Activated B cell treated with CpG ODN at 0.5 μM for 24 hours (primary cell): Measurements from ENCODE around the gene SH3BP5. TPM values are rescaled to one million over a fixed set of nuclear protein-coding genes. Genes with fewer than 3 reads are reported as not detected.

Experiments used
- ATAC-seq: fragments of 200-7000 bp; cut with Tn5 transposase; one replicate; pipeline ENCODE4 v1.10.0; 2021; ENCODE audit warnings: low read depth, mild to moderate bottlenecking, moderate library complexity
- CTCF ChIA-PET: fragments of 350-600 bp; sonication (Branson Sonifier 250); formaldehyde crosslinking; loops from one replicate; lab custom pipeline; 2021; ENCODE audit warnings: antibody characterized with exemption; lab: Charles Lee
- POLR2A ChIA-PET: fragments of 350-600 bp; sonication (Branson Sonifier 250); formaldehyde crosslinking; loops from one replicate; lab custom pipeline; 2021; ENCODE audit warnings: antibody characterized with exemption; lab: Charles Lee
- DNase-seq: peaks from one replicate; pipeline ENCODE4 v3.0.0; 2022
- H3K27ac Mint-ChIP-seq: one replicate; pipeline ENCODE4 v1.8.0; 2020; ENCODE audit warnings: mixed read lengths
- H3K27me3 Mint-ChIP-seq: one replicate; pipeline ENCODE4 v1.8.0; 2021; ENCODE audit warnings: mixed read lengths
- H3K36me3 Mint-ChIP-seq: one replicate; pipeline ENCODE4 v1.8.0; 2021; ENCODE audit warnings: low read depth, mixed read lengths
- H3K4me1 Mint-ChIP-seq: one replicate; pipeline ENCODE4 v1.8.0; 2021; ENCODE audit warnings: mixed read lengths
- H3K4me3 Mint-ChIP-seq: one replicate; pipeline ENCODE4 v1.8.0; 2020; ENCODE audit warnings: mild to moderate bottlenecking, mixed read lengths
- H3K9me3 Mint-ChIP-seq: one replicate; pipeline ENCODE4 v1.8.0; 2020; ENCODE audit warnings: mixed read lengths
- intact Hi-C: fragments of 100-400 bp; cut with micrococcal nuclease; formaldehyde crosslinking; loops from one replicate; pipeline ENCODE4 v1.15.1; 2024
- total RNA-seq: library from RNA; stranded (reverse); gene quantifications from 2 replicates; pipeline ENCODE4 v1.2.3, GENCODE V29; 2022
- TF ChIP-seq, protein P1 (sequence below): fragments of 200-600 bp; IDR thresholded peaks from one replicate; pipeline ENCODE4 v1.8.0; 2022; ENCODE audit warnings: antibody characterized with exemption, mild to moderate bottlenecking

The SH3BP5 gene
- total RNA-seq, 1 donor from 2014 or later, result 66.0 TPM

- peak overlapping the region; percentile 84 for H3K27ac Mint-ChIP-seq
- H3K9me3 Mint-ChIP-seq, result no peaks in the 10 kb centered on the region
- ChIA-PET CTCF (interaction anchor here (1.0 kb wide), 1 partner anchor 35 kb away, joined by 3 read pairs; no protein-coding TSS in a partner anchor), POLR2A (interaction anchor here (1.9 kb wide), 1 partner anchor 28 kb away, joined by 7 read pairs; the partner anchor contains the start of gene SH3BP5)
- peaks cover 93% of the 10 kb centered on the region for H3K4me1 Mint-ChIP-seq
- ATAC-seq (no peak), DNase-seq (no peak)
- TF ChIP-seq, protein P1, sequence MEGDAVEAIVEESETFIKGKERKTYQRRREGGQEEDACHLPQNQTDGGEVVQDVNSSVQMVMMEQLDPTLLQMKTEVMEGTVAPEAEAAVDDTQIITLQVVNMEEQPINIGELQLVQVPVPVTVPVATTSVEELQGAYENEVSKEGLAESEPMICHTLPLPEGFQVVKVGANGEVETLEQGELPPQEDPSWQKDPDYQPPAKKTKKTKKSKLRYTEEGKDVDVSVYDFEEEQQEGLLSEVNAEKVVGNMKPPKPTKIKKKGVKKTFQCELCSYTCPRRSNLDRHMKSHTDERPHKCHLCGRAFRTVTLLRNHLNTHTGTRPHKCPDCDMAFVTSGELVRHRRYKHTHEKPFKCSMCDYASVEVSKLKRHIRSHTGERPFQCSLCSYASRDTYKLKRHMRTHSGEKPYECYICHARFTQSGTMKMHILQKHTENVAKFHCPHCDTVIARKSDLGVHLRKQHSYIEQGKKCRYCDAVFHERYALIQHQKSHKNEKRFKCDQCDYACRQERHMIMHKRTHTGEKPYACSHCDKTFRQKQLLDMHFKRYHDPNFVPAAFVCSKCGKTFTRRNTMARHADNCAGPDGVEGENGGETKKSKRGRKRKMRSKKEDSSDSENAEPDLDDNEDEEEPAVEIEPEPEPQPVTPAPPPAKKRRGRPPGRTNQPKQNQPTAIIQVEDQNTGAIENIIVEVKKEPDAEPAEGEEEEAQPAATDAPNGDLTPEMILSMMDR, result no peak
- no peaks in the 10 kb centered on the region for H3K27me3 Mint-ChIP-seq
- H3K4me3 Mint-ChIP-seq, result no peak overlapping the region
- peaks cover 65% of the 10 kb centered on the region for H3K36me3 Mint-ChIP-seq
- intact Hi-C loops, result no loop called here
Observed at GRCh38 chr3:15305359-15305844, 27.0 kb downstream of the SH3BP5 start.

GRCh38 chr3:15303728-15304127, 28.7 kb downstream of the SH3BP5 start:
- ATAC-seq, result no peak
- Mint-ChIP-seq H3K27me3 (no peaks in the 10 kb centered on the region), H3K36me3 (peaks cover 59% of the 10 kb centered on the region), H3K4me3 (peak overlapping the region; percentile 19), H3K9me3 (no peaks in the 10 kb centered on the region), H3K4me1 (peaks cover 87% of the 10 kb centered on the region), H3K27ac (peak overlapping the region; percentile 78)
- POLR2A ChIA-PET, result interaction anchor here (1.0 to 1.2 kb wide), 2 partner anchors 8 to 81 kb away, joined by 5 to 6 read pairs; no protein-coding TSS in a partner anchor
- intact Hi-C loops, result no loop called here
- CTCF ChIA-PET, result interaction anchor here (1.2 to 1.4 kb wide), 2 partner anchors 9 to 17 kb away, joined by 3 to 4 read pairs; no protein-coding TSS in a partner anchor
- no peak for DNase-seq
- TF ChIP-seq, protein P1, result no peak

- ChIA-PET POLR2A (no interaction called here), CTCF (no interaction called here)
- H3K27ac Mint-ChIP-seq, result peak overlapping the region; percentile 78
- H3K4me3 Mint-ChIP-seq, result no peak overlapping the region
- no peak for ATAC-seq
- intact Hi-C loops, result no loop called here
- TF ChIP-seq, protein P1, result no peak
- H3K4me1 Mint-ChIP-seq, result peaks cover 87% of the 10 kb centered on the region
- no peaks in the 10 kb centered on the region for H3K27me3 Mint-ChIP-seq
- H3K36me3 Mint-ChIP-seq, result peaks cover 63% of the 10 kb centered on the region
- no peaks in the 10 kb centered on the region for H3K9me3 Mint-ChIP-seq
- DNase-seq, result no peak
Observed at GRCh38 chr3:15303216-15303615, 29.2 kb downstream of the SH3BP5 start.

DNA sequence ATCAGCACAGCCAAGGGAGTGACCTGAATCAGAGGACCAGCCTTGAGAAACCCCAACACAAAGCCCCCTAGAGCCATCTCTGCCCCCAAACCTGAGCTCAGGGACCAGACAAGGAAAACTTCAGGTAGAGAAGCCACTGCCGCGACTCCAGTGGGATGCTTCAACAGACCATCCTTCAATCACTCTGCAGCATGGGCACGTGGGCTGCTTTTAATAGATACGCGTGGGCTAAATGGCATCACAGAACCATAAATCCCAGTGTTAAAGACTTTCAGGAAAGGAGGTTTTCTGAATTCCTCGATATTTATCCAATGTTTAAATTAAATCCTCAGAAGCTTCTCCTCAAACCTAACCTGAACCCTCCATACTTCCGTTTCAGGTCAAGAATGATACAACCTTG, 30.6 kb downstream of the SH3BP5 start:
- TF ChIP-seq, protein P1, result no peak
- Mint-ChIP-seq H3K9me3 (no peaks in the 10 kb centered on the region), H3K27me3 (no peaks in the 10 kb centered on the region), H3K27ac (peak overlapping the region; percentile 72), H3K4me3 (no peak overlapping the region), H3K36me3 (peaks cover 67% of the 10 kb centered on the region), H3K4me1 (peaks cover 86% of the 10 kb centered on the region)
- intact Hi-C loops, result loop anchor here (2.0 kb wide), 1 partner anchor 15 kb away; no protein-coding TSS in a partner anchor
- no peak for DNase-seq
- POLR2A ChIA-PET, result interaction anchor here (0.8 to 1.0 kb wide), 2 partner anchors 8 to 19 kb away, joined by 3 to 4 read pairs; no protein-coding TSS in a partner anchor
- CTCF ChIA-PET, result interaction anchor here (1.9 kb wide), 1 partner anchor 23 kb away, joined by 5 read pairs; no protein-coding TSS in a partner anchor
- ATAC-seq, result no peak

DNA sequence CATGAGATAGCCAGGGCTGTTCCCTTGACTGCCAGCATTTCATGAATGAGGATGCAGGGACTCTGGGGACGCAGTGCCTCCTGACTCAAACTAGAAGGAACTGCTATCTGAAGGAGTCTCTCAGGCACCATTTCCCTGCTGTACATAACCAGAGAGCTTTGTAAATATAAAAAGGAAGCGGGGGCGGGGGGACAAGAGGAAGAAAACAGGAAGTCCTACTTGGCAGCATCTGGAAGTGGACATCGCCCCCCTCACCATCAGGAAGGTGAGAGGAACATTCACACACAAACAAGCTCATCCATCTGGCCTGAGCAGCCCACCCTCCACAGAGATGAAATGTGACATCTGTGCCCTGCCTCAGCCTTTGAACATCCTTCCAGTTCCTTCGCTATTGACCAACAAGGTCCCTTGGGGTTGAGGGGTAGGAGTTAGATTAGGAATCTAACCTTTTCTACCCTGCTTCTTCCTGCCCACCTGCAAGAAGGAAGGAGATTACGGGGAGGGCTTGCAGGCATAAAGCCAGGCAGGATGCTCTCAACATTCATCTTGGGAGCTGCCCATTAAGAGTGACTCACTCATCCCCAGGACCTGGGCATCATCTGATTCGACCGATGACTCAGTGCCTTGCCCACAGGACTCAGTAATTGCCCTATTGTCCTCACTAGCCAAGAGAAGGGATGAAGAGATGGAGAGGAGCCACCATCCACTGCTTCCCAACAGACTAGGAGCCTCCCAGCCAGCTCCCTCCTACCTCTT, 31.9 kb downstream of the SH3BP5 start:
- H3K27ac Mint-ChIP-seq, result peak overlapping the region; percentile 72
- H3K4me1 Mint-ChIP-seq, result peaks cover 86% of the 10 kb centered on the region
- intact Hi-C loops, result loop anchor here (2.0 kb wide), 1 partner anchor 16 kb away; no protein-coding TSS in a partner anchor
- ATAC-seq, result no peak
- H3K27me3 Mint-ChIP-seq, result no peaks in the 10 kb centered on the region
- CTCF ChIA-PET, result interaction anchor here (1.0 to 1.9 kb wide), 3 partner anchors 10 to 84 kb away, joined by 3 to 5 read pairs (median 3); no protein-coding TSS in a partner anchor
- DNase-seq, result no peak
- TF ChIP-seq, protein P1, result no peak
- peaks cover 61% of the 10 kb centered on the region for H3K36me3 Mint-ChIP-seq
- no peaks in the 10 kb centered on the region for H3K9me3 Mint-ChIP-seq
- POLR2A ChIA-PET, result interaction anchor here (0.6 to 1.4 kb wide), 5 partner anchors 9 to 85 kb away, joined by 3 to 4 read pairs (median 4); no protein-coding TSS in a partner anchor
- no peak overlapping the region for H3K4me3 Mint-ChIP-seq
